K562 (cell line): ENCODE measurements around the gene EXT2. TPM values are rescaled to one million over a fixed set of nuclear protein-coding genes. Genes with fewer than 3 reads are reported as not detected.
A peak's percentile ranks its signal among the peaks of the same experiment; 100 is the strongest.

Experiments
- BCLAF1 ChIP-seq, 2 experiments: fragments of 450-650 bp in 1 of 2; IDR thresholded peaks; 2 replicates each; pipeline ENCODE4 v1.6.1; 2011 to 2017; ENCODE audit warnings: low read depth in 2 of 2, antibody characterized with exemption in 1 of 2, borderline replicate concordance in 1 of 2, low read length in 1 of 2, mild to moderate bottlenecking in 1 of 2, mixed read lengths in 1 of 2; ENCODE audit not compliant: control insufficient read depth in 1 of 2
- BRD4 ChIP-seq: fragments of 200-600 bp; sonication (generic); IDR thresholded peaks from 2 replicates; pipeline ENCODE4 v1.6.1; 2017; ENCODE audit warnings: inconsistent platforms
- CBX2 ChIP-seq: fragments of 200-600 bp; sonication (generic); IDR thresholded peaks from one replicate; pipeline ENCODE4 v1.6.1; 2012; ENCODE audit warnings: mild to moderate bottlenecking, low read length, inconsistent platforms; ENCODE audit not compliant: insufficient read depth, poor library complexity, severe bottlenecking
- CEBPZ ChIP-seq: fragments of 150-350 bp; IDR thresholded peaks from 2 replicates; pipeline ENCODE4 v1.6.1; 2014; ENCODE audit warnings: low read depth, mild to moderate bottlenecking, low read length, borderline replicate concordance
- E2F6 ChIP-seq, 2 experiments: IDR thresholded peaks; 2 replicates each; pipeline ENCODE4 v1.6.1; 2011; ENCODE audit warnings: borderline replicate concordance in 1 of 2, control low read depth in 1 of 2, low read depth in 1 of 2, low read length in 1 of 2, mild to moderate bottlenecking in 1 of 2, mixed read lengths in 1 of 2, moderate library complexity in 1 of 2; ENCODE audit not compliant: insufficient read depth in 1 of 2, insufficient read length in 1 of 2, poor library complexity in 1 of 2, severe bottlenecking in 1 of 2; ENCODE audit errors: extremely low read depth in 1 of 2
- EP400 ChIP-seq: fragments of 450-650 bp; IDR thresholded peaks from 2 replicates; pipeline ENCODE4 v1.6.1; 2017; ENCODE audit warnings: antibody characterized with exemption, mild to moderate bottlenecking, moderate library complexity
- ETV1 ChIP-seq: fragments of 450-650 bp; conservative IDR thresholded peaks from 2 replicates; pipeline ENCODE4 v1.6.1; 2016; ENCODE audit warnings: missing genetic modification characterization, control low read depth, low read depth, missing compliant biosample characterization
- GATA2 ChIP-seq: sonication (generic); formaldehyde crosslinking; IDR thresholded peaks from 2 replicates; pipeline ENCODE4 v1.4.0; 2020; ENCODE audit warnings: mild to moderate bottlenecking, missing genetic modification reagents
- HSF4 ChIP-seq: fragments of 250-450 bp; sonication (Bioruptor Pico); IDR thresholded peaks from 2 replicates; pipeline ENCODE4 v2.1.2; 2022; ENCODE audit warnings: mild to moderate bottlenecking, moderate library complexity, borderline replicate concordance
- LEF1 ChIP-seq: fragments of 450-650 bp; IDR thresholded peaks from 2 replicates; pipeline ENCODE4 v1.6.1; 2016; ENCODE audit warnings: mild to moderate bottlenecking
- NCOR1 ChIP-seq: fragments of 450-650 bp; IDR thresholded peaks from 2 replicates; pipeline ENCODE4 v1.6.1; 2016; ENCODE audit warnings: mild to moderate bottlenecking, moderate library complexity
- NONO ChIP-seq, 2 experiments: fragments of 200-400 bp in 1 of 2; fragments of 450-650 bp in 1 of 2; formaldehyde crosslinking in 1 of 2; IDR thresholded peaks; 2 replicates each; pipeline ENCODE4 v1.6.1; 2017; ENCODE audit warnings: low read depth in 2 of 2, mild to moderate bottlenecking in 2 of 2, moderate library complexity in 2 of 2, low read length in 1 of 2
- POLR2AphosphoS5 ChIP-seq: IDR thresholded peaks from 2 replicates; pipeline ENCODE4 v1.6.1; 2011; ENCODE audit warnings: mild to moderate bottlenecking, low read depth, low read length, moderate library complexity; ENCODE audit not compliant: control insufficient read depth, insufficient read depth
- SMAD4 ChIP-seq: fragments of 250-450 bp; sonication (Bioruptor Pico); conservative IDR thresholded peaks from 2 replicates; pipeline ENCODE4 v1.8.0; 2021; ENCODE audit warnings: inconsistent platforms, mild to moderate bottlenecking, moderate library complexity
- SP1 ChIP-seq: sonication (generic); formaldehyde crosslinking; IDR thresholded peaks from 2 replicates; pipeline ENCODE4 v1.8.1; 2022; ENCODE audit warnings: mild to moderate bottlenecking, missing genetic modification reagents
- ZBTB7A ChIP-seq: IDR thresholded peaks from 2 replicates; pipeline ENCODE4 v1.6.1; 2011; ENCODE audit warnings: low read depth, mild to moderate bottlenecking, low read length, moderate library complexity, borderline replicate concordance; ENCODE audit not compliant: control insufficient read depth
- ZFX ChIP-seq: sonication (generic); formaldehyde crosslinking; IDR thresholded peaks from 2 replicates; pipeline ENCODE4 v1.8.0; 2022; ENCODE audit warnings: mild to moderate bottlenecking, missing genetic modification reagents, moderate library complexity
- ZNF431 ChIP-seq: sonication (generic); formaldehyde crosslinking; IDR thresholded peaks from 2 replicates; pipeline ENCODE4 v1.8.0; 2022; ENCODE audit warnings: mild to moderate bottlenecking, missing genetic modification reagents
- polyA plus RNA-seq, 8 experiments: library from polyadenylated mRNA; depleted of rRNA in 4 of 8; stranded (reverse) in 5 of 8; unstranded in 3 of 8; fragments of >200 nt; fragmentation: Nextera tagmentation in 2 of 8; fragmentation: Illumina TruSeq in 1 of 8; extraction: Ambion mirVana in 2 of 8; extraction: Trizol in 1 of 8; gene quantifications; 2 replicates each; pipeline versions ENCODE4 v1.2.1 to v1.2.3, GENCODE V29; 2011 to 2014; ENCODE audit warnings: inconsistent platforms in 1 of 8, missing spikeins in 1 of 8
- total RNA-seq, 7 experiments: library from RNA; depleted of rRNA in 6 of 7; stranded (reverse); fragments of >200 nt in 6 of 7; fragmentation: Illumina TruSeq in 2 of 7; extraction: Trizol in 2 of 7; gene quantifications; 2 replicates each; pipeline versions ENCODE4 v1.2.1 to v1.2.3, GENCODE V29; 2011 to 2021; ENCODE audit warnings: low replicate concordance in 1 of 7

EXT2 gene
- total and polyA plus RNA-seq, 9 of the 15 experiments (the other 6 are each of a cell fraction or from before 2014, with no cell fraction given): 7.5 to 52.1 (median 38.1) TPM

GRCh38 chr11:44065841-44066731 is 29.4 kb upstream of the EXT2 start, which contains the start of gene ACCS (continued):
- TF ChIP-seq POLR2AphosphoS5 (peak; percentile 64), HSF4 (no peak), CBX2 (no peak), NONO (IDR thresholded peaks at IDR 0.05; ENCODE audit: low read depth in 2 of 2, low read length in 1 of 2) (peak in 1 of 2 experiments; percentile 82; a peak in 1 of 4 replicates), SMAD4 (CRISPR knock-in tag) (peak; percentile 81), BCLAF1 (IDR thresholded peaks at IDR 0.05; ENCODE audit: borderline replicate concordance in 1 of 2, control insufficient read depth in 1 of 2, low read depth in 2 of 2, low read length in 1 of 2) (no peak), ZFX (CRISPR knock-in tag) (peak; percentile 95), SP1 (CRISPR knock-in tag) (peak; percentile 85), CEBPZ (no peak), ETV1 (peak; percentile 92), GATA2 (CRISPR knock-in tag) (no peak), EP400 (peak; percentile 97), NCOR1 (peak; percentile 31; the same call in 1 of the 2 replicates), ZBTB7A (peak; percentile 69; the same call in 1 of the 2 replicates), E2F6 (IDR thresholded peaks at IDR 0.05; ENCODE audit: borderline replicate concordance in 1 of 2, extremely low read depth in 1 of 2, insufficient read depth in 1 of 2, insufficient read length in 1 of 2, low read depth in 1 of 2, low read length in 1 of 2, poor library complexity in 1 of 2, severe bottlenecking in 1 of 2) (peak; percentile 85 to 86), BRD4 (no peak), LEF1 (no peak), ZNF431 (CRISPR knock-in tag) (0 out of 2 replicates have a peak, but pooled peaks have one; percentile 72)
